GM12874 (cell line): Measurements from ENCODE around the gene STEAP3.

Experiments used
- TF ChIP-seq, protein P1 (sequence below): IDR thresholded peaks from 2 replicates; pipeline ENCODE4 v1.5.1; 2011; ENCODE audit warnings: low read depth, mild to moderate bottlenecking, control low read depth, low read length, moderate library complexity; ENCODE audit not compliant: insufficient read depth

The STEAP3 gene

DNA sequence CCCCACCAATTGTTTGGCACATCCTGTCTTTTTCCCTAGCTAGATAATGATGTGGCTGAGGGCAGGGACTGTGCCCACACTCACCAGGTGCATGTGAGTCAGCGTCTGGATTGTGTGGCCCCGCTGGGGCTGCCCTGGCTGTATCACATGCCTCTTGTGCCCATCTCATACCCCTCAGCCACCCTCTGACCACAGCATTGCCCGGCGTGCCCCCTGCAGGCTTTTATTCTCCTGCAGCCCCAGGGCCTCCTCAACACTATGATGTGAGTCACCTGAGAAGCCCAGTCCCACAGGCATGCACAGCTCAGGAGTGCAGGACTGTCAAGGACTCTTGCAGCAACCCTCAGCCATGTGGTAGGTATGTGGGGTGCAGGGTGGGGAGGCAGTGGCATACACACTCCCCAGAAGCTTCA is 14.8 kb upstream of the STEAP3 start:
- TF ChIP-seq, protein P1, sequence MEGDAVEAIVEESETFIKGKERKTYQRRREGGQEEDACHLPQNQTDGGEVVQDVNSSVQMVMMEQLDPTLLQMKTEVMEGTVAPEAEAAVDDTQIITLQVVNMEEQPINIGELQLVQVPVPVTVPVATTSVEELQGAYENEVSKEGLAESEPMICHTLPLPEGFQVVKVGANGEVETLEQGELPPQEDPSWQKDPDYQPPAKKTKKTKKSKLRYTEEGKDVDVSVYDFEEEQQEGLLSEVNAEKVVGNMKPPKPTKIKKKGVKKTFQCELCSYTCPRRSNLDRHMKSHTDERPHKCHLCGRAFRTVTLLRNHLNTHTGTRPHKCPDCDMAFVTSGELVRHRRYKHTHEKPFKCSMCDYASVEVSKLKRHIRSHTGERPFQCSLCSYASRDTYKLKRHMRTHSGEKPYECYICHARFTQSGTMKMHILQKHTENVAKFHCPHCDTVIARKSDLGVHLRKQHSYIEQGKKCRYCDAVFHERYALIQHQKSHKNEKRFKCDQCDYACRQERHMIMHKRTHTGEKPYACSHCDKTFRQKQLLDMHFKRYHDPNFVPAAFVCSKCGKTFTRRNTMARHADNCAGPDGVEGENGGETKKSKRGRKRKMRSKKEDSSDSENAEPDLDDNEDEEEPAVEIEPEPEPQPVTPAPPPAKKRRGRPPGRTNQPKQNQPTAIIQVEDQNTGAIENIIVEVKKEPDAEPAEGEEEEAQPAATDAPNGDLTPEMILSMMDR = no peak

DNA sequence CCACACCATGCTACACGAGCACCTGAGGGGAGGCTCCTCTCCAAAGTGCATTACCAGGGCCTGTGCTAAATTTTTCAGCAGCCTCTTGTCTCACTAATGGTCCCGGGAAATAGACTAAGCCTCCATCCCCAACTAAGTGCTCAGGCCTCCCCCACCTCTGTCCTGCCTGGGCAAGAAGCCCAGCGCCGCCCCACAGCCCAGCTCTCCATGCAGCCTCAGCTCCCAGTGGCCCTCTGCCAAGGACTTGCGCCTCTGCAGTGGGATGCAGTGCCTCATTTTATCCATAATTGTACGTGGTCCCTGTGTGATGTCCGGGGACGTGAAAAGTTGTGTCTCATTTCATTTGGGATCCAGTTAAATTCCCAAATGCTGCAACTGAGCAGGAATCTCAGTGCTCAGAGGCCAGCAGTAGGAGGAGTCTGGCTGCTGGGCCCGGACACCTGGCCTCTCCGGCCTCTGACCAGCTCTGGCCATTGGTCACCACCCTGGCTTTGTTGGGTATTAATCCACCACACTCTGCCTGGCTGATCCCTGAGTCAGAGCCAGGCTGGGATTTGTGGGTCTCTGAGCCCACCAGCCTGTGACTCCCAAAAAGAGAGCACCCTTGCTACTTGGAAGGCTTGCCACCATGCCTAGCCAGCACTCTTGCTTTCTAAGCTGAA is 11.4 kb upstream of the STEAP3 start:
- TF ChIP-seq, protein P1 = no peak

GRCh38 chr2:119214453-119215037 is 9.1 kb upstream of the STEAP3 start:
- TF ChIP-seq, protein P1 = no peak

DNA sequence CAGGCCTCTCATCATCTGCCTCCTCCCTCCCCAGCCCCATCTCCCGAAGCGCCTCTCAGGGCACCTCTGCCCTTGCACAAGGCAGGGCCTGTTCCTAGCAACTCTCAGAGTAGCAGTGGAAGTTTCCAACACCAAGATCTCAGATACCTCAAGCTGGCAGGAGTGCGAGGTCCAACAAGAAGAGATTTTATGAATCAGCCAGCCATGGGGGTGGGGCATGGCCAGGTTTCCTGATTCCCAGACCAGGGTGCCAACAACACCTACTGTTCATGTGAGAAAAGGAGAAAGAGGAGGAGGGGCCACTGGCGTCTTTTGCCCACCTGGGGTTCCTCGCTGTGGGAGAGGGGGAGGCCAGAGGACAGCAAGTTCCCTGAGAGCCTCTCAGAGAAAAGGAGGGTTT is 6.6 kb upstream of the STEAP3 start:
- TF ChIP-seq, protein P1 = no peak

DNA sequence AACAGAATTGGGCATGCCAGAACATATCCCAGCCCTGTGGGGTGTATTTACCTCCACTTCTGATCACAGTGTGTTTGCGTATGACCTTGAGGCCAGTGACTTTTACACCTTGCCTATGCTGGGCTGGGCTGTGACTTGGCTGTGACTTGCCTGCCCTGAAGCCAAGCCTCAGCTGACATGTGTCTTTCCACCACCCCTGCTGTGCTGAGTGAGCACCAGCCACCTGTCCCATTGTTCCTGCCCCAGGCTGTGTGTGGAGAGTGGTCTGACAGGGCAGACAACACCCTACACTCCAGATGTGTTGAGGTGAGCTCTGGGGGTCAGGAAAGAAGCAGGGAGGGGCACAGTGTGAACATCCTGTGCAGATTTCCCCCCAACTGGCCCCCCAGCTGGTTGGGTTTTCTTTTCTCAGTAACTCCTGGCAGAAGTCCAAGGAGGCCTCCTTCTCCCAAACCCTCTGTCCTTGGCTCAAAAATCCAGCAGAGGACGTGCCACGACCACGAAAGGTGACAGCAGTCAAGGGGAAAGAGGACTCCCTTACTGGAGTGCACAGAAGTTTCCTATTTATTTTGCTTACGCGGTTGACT is 5.1 kb upstream of the STEAP3 start:
- TF ChIP-seq, protein P1 = peak; percentile 22; the same call in 1 of the 2 replicates

GRCh38 chr2:119219873-119220272 is 3.8 kb upstream of the STEAP3 start:
- TF ChIP-seq, protein P1 = no peak

- TF ChIP-seq, protein P1 = no peak
Measured at GRCh38 chr2:119220720-119221301, 2.8 kb upstream of the STEAP3 start.
